Prostate gland (tissue), 2 donors: ENCODE measurements around the gene RBBP8.

Experiments
- CTCF ChIP-seq, 4 experiments: fragments of 200-600 bp in 2 of 4; fragments of 450-650 bp in 2 of 4; sonication (generic) in 2 of 4; IDR thresholded peaks; 1 replicate in 3 of 4; 2 replicates in 1 of 4; pipeline ENCODE4 v1.5.1; 2016 to 2019; ENCODE audit warnings: antibody characterized with exemption in 4 of 4, mild to moderate bottlenecking in 2 of 4, moderate library complexity in 2 of 4
- POLR2A ChIP-seq: fragments of 450-650 bp; IDR thresholded peaks from one replicate; pipeline ENCODE4 v1.6.1; 2016; ENCODE audit warnings: antibody characterized with exemption, mild to moderate bottlenecking
- POLR2AphosphoS5 ChIP-seq: sonication (generic); formaldehyde crosslinking; IDR thresholded peaks from one replicate; pipeline ENCODE4 v1.6.1; 2017; ENCODE audit warnings: antibody characterized with exemption

GRCh38 chr18:22939649-22940048 is 6.5 kb downstream of the RBBP8 start:
- no peak for TF ChIP-seq CTCF (IDR thresholded peaks at IDR 0.05)
- TF ChIP-seq POLR2A, result no peak
- no peak for TF ChIP-seq POLR2AphosphoS5
